ENCODE results near the gene FAM200C.

- TF ChIP-seq CTCF (IDR thresholded peaks at IDR 0.05; ENCODE audit: poor library complexity) (no peak), EZH2 (IDR thresholded peaks at IDR 0.05; ENCODE audit: borderline replicate concordance) (no peak)
Measured at GRCh38 chr5:160395111-160395510, 4.7 kb downstream of the FAM200C start.

Data from hepatocyte (in vitro differentiated cells).